Thoracic aorta (tissue), 2 donors: Measurements from ENCODE around the gene RFESD. TPM values are rescaled to one million over a fixed set of nuclear protein-coding genes. Genes with fewer than 3 reads are reported as not detected.
"Not testable (repeated sequence)": the region's sequence is repeated elsewhere in the genome, so short reads cannot be mapped to it uniquely, and the experiment has no call there.

Source experiments
- ATAC-seq: fragments of 150-250 bp; one replicate; pipeline ENCODE4 v1.8.0; 2017; ENCODE audit warnings: low read depth; ENCODE audit not compliant: insufficient number of reproducible peaks, low FRiP score
- DNase-seq: peaks from one replicate; pipeline ENCODE4 v3.0.0-alpha.2; 2020; ENCODE audit warnings: low spot score
- H3K27ac ChIP-seq, 2 donors: fragments of 200-600 bp; sonication (generic); 1 replicate in 1 of 2; 2 replicates in 1 of 2; pipeline ENCODE4 v1.5.1; 2016; ENCODE audit warnings: mild to moderate bottlenecking in 2 of 2, moderate library complexity in 2 of 2
- H3K27me3 ChIP-seq: fragments of 200-600 bp; sonication (generic); replicated peaks from 2 replicates; pipeline ENCODE4 v1.6.0; 2016; ENCODE audit warnings: mild to moderate bottlenecking; ENCODE audit not compliant: insufficient read depth
- H3K36me3 ChIP-seq: fragments of 200-600 bp; sonication (generic); one replicate; pipeline ENCODE4 v1.5.1; 2016
- H3K4me1 ChIP-seq, 2 donors: fragments of 200-600 bp; sonication (generic); 1 replicate in 1 of 2; 2 replicates in 1 of 2; pipeline versions ENCODE4 v1.5.1 to v1.6.0; 2016; ENCODE audit warnings: low read depth in 2 of 2, mild to moderate bottlenecking in 1 of 2; ENCODE audit not compliant: control insufficient read depth in 1 of 2
- H3K4me3 ChIP-seq: fragments of 200-600 bp; sonication (generic); 2 replicates; pipeline ENCODE4 v1.5.1; 2016; ENCODE audit warnings: mild to moderate bottlenecking
- H3K9me3 ChIP-seq: fragments of 200-600 bp; sonication (generic); 2 replicates; pipeline ENCODE4 v1.5.1; 2016
- total RNA-seq, 2 donors: library from RNA; depleted of rRNA; stranded (reverse); fragments of >200 nt; gene quantifications; one replicate each; pipeline versions ENCODE4 v1.1.0 to v1.2.3, GENCODE V29; 2016
- TF ChIP-seq, protein P1 (sequence below): fragments of 200-600 bp; sonication (generic); IDR thresholded peaks from one replicate; pipeline ENCODE4 v1.5.1; 2019; ENCODE audit warnings: antibody characterized with exemption

Gene RFESD
- total RNA-seq, 2 donors from 2014 or later: 0.85 to 11.1 TPM

GRCh38 chr5:95701074-95701473 is 54.5 kb downstream of the RFESD start:
- no peak for ATAC-seq
- no peaks in the 10 kb centered on the region for H3K9me3 ChIP-seq
- H3K4me3 ChIP-seq: no peak overlapping the region
- no peak overlapping the region for H3K27ac ChIP-seq
- no peaks in the 10 kb centered on the region for H3K36me3 ChIP-seq
- no peaks in the 10 kb centered on the region for H3K27me3 ChIP-seq
- no peak for DNase-seq
- H3K4me1 ChIP-seq: no peaks in the 10 kb centered on the region
- TF ChIP-seq, protein P1, sequence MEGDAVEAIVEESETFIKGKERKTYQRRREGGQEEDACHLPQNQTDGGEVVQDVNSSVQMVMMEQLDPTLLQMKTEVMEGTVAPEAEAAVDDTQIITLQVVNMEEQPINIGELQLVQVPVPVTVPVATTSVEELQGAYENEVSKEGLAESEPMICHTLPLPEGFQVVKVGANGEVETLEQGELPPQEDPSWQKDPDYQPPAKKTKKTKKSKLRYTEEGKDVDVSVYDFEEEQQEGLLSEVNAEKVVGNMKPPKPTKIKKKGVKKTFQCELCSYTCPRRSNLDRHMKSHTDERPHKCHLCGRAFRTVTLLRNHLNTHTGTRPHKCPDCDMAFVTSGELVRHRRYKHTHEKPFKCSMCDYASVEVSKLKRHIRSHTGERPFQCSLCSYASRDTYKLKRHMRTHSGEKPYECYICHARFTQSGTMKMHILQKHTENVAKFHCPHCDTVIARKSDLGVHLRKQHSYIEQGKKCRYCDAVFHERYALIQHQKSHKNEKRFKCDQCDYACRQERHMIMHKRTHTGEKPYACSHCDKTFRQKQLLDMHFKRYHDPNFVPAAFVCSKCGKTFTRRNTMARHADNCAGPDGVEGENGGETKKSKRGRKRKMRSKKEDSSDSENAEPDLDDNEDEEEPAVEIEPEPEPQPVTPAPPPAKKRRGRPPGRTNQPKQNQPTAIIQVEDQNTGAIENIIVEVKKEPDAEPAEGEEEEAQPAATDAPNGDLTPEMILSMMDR: no peak

- H3K4me3 ChIP-seq: no peak overlapping the region
Observed at GRCh38 chr5:95704150-95704549, 57.6 kb downstream of the RFESD start.

GRCh38 chr5:95706196-95706595 is 59.6 kb downstream of the RFESD start:
- DNase-seq, H3K4me1 ChIP-seq, H3K27ac ChIP-seq, H3K27me3 ChIP-seq, H3K36me3 ChIP-seq, H3K9me3 ChIP-seq, ATAC-seq, H3K4me3 ChIP-seq: not testable (repeated sequence)

More at GRCh38 chr5:95704150-95704549, 57.6 kb downstream of the RFESD start:
- Histone ChIP-seq H3K9me3 (no peaks in the 10 kb centered on the region), H3K27ac (no peak overlapping the region), H3K27me3 (no peaks in the 10 kb centered on the region), H3K4me1 (no peaks in the 10 kb centered on the region), H3K36me3 (no peaks in the 10 kb centered on the region)
- TF ChIP-seq, protein P1: no peak
- DNase-seq (no peak), ATAC-seq (no peak)

DNA sequence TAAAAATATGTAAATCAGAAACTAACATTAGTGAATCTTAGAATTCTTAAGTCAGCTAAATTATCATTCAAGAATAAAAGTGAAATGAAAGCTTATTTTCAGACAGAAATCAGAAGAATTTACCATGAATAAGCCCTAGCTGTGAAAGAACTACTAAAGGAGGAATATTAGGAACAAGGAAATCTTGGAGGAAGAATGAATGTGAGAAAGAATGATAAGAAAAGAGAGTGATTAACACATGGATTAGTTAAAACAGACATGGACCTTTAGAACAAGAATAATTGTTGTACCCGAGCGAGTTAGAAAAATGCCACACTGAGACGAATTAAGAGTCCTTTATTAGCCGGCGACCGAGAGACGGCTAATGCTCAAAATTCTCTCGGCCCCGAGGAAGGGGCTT is 60.5 kb downstream of the RFESD start:
- TF ChIP-seq, protein P1: no peak
- H3K9me3 ChIP-seq: no peaks in the 10 kb centered on the region
- DNase-seq: no peak
- H3K27me3 ChIP-seq: no peaks in the 10 kb centered on the region
- ATAC-seq: no peak
- H3K36me3 ChIP-seq: no peaks in the 10 kb centered on the region
- no peaks in the 10 kb centered on the region for H3K4me1 ChIP-seq
- H3K4me3 ChIP-seq: no peak overlapping the region
- H3K27ac ChIP-seq: no peak overlapping the region

Other genes with a start within 250 kb of the RFESD start
- 10 to 100 TPM; 53.2 to 78.0 TPM for gene SKIC3, start 91.8 kb upstream of the RFESD start, total RNA-seq
- gene ARSK, start 91.7 kb upstream of the RFESD start, total RNA-seq: 1 to 10 TPM; 5.1 to 8.5 TPM
- gene GPR150, start 26.7 kb upstream of the RFESD start, total RNA-seq: 1 to 10 TPM in 1 of 2 donors, not detected in 1; 1.1 TPM
- under 1 TPM in 1 of 2 donors, not detected in 1; 0.35 TPM for gene SPATA9, start 36.2 kb downstream of the RFESD start, total RNA-seq
- gene RHOBTB3, start 84.6 kb downstream of the RFESD start, total RNA-seq: 10 to 100 TPM; 34.1 to 71.2 TPM
- gene GLRX, start 175.9 kb downstream of the RFESD start, total RNA-seq: 100 to 1,000 TPM in 1 of 2 donors, 10 to 100 TPM in 1; 29.2 to 148 TPM